Osteocyte (in vitro differentiated cells): ENCODE measurements around the gene HPSE2. TPM values are rescaled to one million over a fixed set of nuclear protein-coding genes. Genes with fewer than 3 reads are reported as not detected.

Experiments
- DNase-seq: peaks from one replicate; pipeline ENCODE4 v3.0.0; 2021; ENCODE audit warnings: mixed read lengths; ENCODE audit not compliant: unreplicated experiment; ENCODE audit errors: extremely low spot score
- H3K27ac Mint-ChIP-seq: one replicate; pipeline ENCODE4 v1.8.0; 2021; ENCODE audit warnings: mild to moderate bottlenecking, mixed read lengths; ENCODE audit not compliant: unreplicated experiment
- H3K27me3 Mint-ChIP-seq: one replicate; pipeline ENCODE4 v1.8.0; 2021; ENCODE audit warnings: mixed read lengths; ENCODE audit not compliant: unreplicated experiment
- H3K36me3 Mint-ChIP-seq: one replicate; pipeline ENCODE4 v1.8.0; 2021; ENCODE audit warnings: mixed read lengths; ENCODE audit not compliant: unreplicated experiment
- H3K4me1 Mint-ChIP-seq: one replicate; pipeline ENCODE4 v1.8.0; 2021; ENCODE audit warnings: mixed read lengths; ENCODE audit not compliant: unreplicated experiment
- H3K4me3 Mint-ChIP-seq: one replicate; pipeline ENCODE4 v1.8.0; 2021; ENCODE audit warnings: mild to moderate bottlenecking, moderate library complexity, mixed read lengths; ENCODE audit not compliant: unreplicated experiment
- H3K9me3 Mint-ChIP-seq: one replicate; pipeline ENCODE4 v1.8.0; 2021; ENCODE audit warnings: mixed read lengths; ENCODE audit not compliant: unreplicated experiment
- total RNA-seq: library from RNA; stranded (reverse); gene quantifications from 2 replicates; pipeline ENCODE4 v1.2.1, GENCODE V29; 2021
- TF ChIP-seq, protein P1 (sequence below): fragments of 200-600 bp; sonication (generic); IDR thresholded peaks from 2 replicates; pipeline ENCODE4 v1.5.0; 2021; ENCODE audit warnings: antibody characterized with exemption, mild to moderate bottlenecking, moderate library complexity

Gene HPSE2
- total RNA-seq, 1 donor from 2014 or later: not detected

DNA sequence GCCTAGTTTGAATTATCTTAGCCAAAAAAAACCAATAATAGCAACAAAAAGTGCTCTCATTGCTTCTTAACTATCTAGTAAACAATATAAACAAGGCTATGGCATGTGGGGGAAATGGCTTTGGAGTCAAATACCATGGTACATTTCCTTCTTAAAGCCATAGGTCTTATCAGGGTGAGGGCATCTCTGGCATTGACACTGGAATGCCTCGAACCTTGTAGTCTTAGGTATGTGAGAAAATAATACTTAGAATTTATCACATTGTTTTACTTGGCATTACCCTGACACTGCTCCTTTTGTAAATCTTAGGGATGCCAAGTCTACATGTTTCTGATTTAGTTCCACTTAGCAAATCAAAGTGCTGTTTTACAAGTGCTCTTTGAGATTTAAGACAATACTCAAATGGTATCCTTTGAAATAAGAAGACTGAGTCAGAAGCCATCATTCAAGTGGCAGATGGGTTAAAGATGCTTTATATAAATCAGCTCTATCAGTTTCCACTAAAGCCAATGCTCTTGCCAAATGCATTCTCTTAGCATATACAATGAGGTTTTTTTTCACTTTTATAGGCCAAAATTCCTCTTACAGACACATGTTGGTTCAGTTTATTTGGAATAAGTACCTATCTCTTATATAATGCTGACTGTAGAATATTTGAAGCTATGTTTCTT lies 155.2 kb downstream of the HPSE2 start:
- H3K27ac Mint-ChIP-seq: no peak overlapping the region
- H3K9me3 Mint-ChIP-seq: no peaks in the 10 kb centered on the region
- DNase-seq: no peak
- no peaks in the 10 kb centered on the region for H3K4me1 Mint-ChIP-seq
- H3K36me3 Mint-ChIP-seq: no peaks in the 10 kb centered on the region
- H3K27me3 Mint-ChIP-seq: no peaks in the 10 kb centered on the region
- TF ChIP-seq, protein P1, sequence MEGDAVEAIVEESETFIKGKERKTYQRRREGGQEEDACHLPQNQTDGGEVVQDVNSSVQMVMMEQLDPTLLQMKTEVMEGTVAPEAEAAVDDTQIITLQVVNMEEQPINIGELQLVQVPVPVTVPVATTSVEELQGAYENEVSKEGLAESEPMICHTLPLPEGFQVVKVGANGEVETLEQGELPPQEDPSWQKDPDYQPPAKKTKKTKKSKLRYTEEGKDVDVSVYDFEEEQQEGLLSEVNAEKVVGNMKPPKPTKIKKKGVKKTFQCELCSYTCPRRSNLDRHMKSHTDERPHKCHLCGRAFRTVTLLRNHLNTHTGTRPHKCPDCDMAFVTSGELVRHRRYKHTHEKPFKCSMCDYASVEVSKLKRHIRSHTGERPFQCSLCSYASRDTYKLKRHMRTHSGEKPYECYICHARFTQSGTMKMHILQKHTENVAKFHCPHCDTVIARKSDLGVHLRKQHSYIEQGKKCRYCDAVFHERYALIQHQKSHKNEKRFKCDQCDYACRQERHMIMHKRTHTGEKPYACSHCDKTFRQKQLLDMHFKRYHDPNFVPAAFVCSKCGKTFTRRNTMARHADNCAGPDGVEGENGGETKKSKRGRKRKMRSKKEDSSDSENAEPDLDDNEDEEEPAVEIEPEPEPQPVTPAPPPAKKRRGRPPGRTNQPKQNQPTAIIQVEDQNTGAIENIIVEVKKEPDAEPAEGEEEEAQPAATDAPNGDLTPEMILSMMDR: no peak
- H3K4me3 Mint-ChIP-seq: no peak overlapping the region

DNA sequence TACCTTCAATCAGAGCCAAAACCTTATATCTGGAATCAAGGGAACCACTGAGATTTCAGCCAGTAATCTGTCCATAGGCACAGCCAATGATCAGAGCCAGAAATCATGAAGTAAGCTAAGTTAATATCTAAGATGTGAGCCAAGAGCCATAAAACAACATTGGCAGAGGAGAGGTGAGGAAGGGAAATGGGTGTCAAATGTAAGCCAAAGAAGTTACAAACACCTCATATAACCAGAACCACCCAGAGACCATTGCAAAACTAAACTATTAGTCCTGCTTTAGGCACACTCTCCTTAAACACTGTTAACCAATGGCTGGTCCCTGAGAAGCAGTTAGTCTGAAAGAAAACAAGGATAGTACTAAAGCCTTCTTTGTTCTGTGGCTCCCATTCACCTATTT lies 173.1 kb downstream of the HPSE2 start:
- no peak for DNase-seq
- H3K27ac Mint-ChIP-seq: no peak overlapping the region
- no peaks in the 10 kb centered on the region for H3K36me3 Mint-ChIP-seq
- no peak overlapping the region for H3K4me3 Mint-ChIP-seq
- H3K4me1 Mint-ChIP-seq: no peaks in the 10 kb centered on the region
- peaks cover 7% of the 10 kb centered on the region for H3K9me3 Mint-ChIP-seq
- H3K27me3 Mint-ChIP-seq: no peaks in the 10 kb centered on the region
- TF ChIP-seq, protein P1: no peak

DNA sequence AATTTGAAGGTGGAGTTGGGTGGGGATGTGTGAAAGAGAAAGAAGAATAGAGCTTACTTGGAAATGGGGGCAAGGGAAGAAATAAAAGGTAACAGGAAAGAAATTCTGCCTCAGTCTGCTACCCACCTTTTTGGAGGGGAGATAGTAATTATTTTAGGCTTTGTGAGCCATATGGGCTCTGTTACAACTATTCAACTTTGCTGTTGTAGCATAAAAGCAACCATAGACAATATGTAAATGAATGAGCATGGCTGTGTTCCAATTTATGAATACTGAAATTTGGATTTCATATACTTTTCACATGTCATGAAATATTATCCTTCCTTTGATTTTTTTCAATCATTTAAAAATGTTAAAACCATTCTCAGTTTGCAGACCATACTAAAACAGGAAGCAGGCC lies 176.9 kb downstream of the HPSE2 start:
- no peaks in the 10 kb centered on the region for H3K27me3 Mint-ChIP-seq
- no peak overlapping the region for H3K27ac Mint-ChIP-seq
- TF ChIP-seq, protein P1: no peak
- H3K36me3 Mint-ChIP-seq: no peaks in the 10 kb centered on the region
- no peaks in the 10 kb centered on the region for H3K4me1 Mint-ChIP-seq
- H3K9me3 Mint-ChIP-seq: peaks cover 11% of the 10 kb centered on the region
- no peak overlapping the region for H3K4me3 Mint-ChIP-seq
- DNase-seq: no peak

DNA sequence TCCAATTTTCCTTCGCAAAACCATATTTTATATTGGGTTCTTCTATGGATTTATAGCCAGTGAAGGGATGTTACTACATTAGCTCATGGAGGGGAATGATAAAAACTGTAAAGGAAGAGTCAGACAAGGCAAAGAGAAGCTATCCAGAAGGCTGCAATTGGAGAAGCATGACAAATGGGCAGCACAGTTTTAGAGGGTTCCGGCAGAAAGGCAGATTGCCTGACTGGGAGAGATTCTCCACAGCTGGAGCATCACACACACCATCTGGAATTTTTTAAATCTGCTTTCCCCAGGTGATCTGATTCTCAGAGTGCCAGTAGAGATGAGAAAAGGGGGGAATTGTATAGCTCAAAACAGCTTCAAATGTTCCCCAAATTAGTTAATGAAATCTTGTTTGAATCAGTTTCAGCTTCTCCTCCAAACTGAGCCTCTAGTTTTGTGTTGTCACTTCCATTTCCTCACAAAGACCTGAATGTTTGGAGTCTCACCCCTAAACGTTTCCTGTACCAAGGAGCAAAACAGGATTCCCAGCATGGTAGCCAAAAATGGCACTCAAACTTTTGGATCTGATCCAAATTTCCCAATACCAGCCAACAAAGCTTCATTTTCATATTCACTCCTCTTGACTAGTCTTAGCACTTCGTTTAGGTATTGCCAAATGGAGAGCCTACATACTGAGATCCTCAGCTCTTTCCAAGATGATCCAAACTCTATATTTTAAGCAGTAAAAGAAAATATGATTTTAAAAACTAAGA lies 177.5 kb downstream of the HPSE2 start:
- Mint-ChIP-seq H3K4me3 (no peak overlapping the region), H3K27ac (no peak overlapping the region), H3K9me3 (peaks cover 11% of the 10 kb centered on the region), H3K27me3 (no peaks in the 10 kb centered on the region), H3K36me3 (no peaks in the 10 kb centered on the region), H3K4me1 (no peaks in the 10 kb centered on the region)
- TF ChIP-seq, protein P1: no peak
- DNase-seq: no peak

DNA sequence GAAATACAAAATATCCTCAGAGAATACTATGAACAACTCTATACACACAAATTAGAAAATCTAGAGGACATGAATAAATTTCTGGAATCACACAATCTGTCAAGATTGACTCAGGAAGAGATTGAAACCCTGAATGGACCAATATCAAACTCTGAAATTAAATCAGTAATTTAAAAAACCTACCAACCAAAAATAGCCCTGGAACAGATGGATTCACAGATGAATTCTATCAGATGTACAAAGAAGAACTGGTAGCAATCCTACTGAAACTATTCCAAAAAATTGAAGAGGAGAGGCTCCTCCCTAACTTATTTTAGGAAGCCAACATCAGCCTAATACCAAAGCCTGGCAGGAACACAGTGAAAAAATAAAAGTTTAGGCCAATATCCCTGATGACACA lies 190.0 kb downstream of the HPSE2 start:
- DNase-seq: no peak
- Mint-ChIP-seq H3K4me1 (no peaks in the 10 kb centered on the region), H3K27me3 (no peaks in the 10 kb centered on the region), H3K36me3 (no peaks in the 10 kb centered on the region), H3K9me3 (peaks cover 37% of the 10 kb centered on the region), H3K27ac (no peak overlapping the region), H3K4me3 (no peak overlapping the region)
- TF ChIP-seq, protein P1: no peak
